ENCODE data around the gene COLEC11.

Gene COLEC11

GRCh38 chr2:3604207-3604877 lies 9.4 kb downstream of the COLEC11 start:
- no peaks in the 10 kb centered on the region for H3K79me2 ChIP-seq (ENCODE audit: insufficient read depth, low read length)
- H2AFZ ChIP-seq (ENCODE audit: low read depth, low read length, severe bottlenecking) = no peak overlapping the region
- no peaks in the 10 kb centered on the region for H4K20me1 ChIP-seq (ENCODE audit: low read depth, low read length)
- H3K4me3 ChIP-seq (ENCODE audit: insufficient read depth, low read length, poor library complexity, severe bottlenecking) = no peak overlapping the region
- no peak overlapping the region for H3K9ac ChIP-seq (ENCODE audit: low read length)
- TF ChIP-seq CTCF (IDR thresholded peaks at IDR 0.05; ENCODE audit: insufficient read depth, low read length, poor library complexity, severe bottlenecking) (no peak), EZH2phosphoT487 (conservative IDR thresholded peaks at IDR 0.05; ENCODE audit: low read length) (no peak)
- H3F3A ChIP-seq (ENCODE audit: insufficient read depth) = no peaks in the 10 kb centered on the region
- no peaks in the 10 kb centered on the region for H3K9me2 ChIP-seq (replicated peaks; ENCODE audit: insufficient read depth, low read length)
- no peaks in the 10 kb centered on the region for H3K9me3 ChIP-seq (ENCODE audit: insufficient read depth, low read length)
- no peaks in the 10 kb centered on the region for H3K27me3 ChIP-seq (ENCODE audit: low read length)
- no peaks in the 10 kb centered on the region for H3K36me3 ChIP-seq (ENCODE audit: low read length)
- no peak overlapping the region for H3K27ac ChIP-seq (ENCODE audit: low read depth, low read length)
- H3K4me2 ChIP-seq (ENCODE audit: low read depth, low read length, poor library complexity, severe bottlenecking) = peak overlapping the region; percentile 38

GRCh38 chr2:3604991-3605961 lies 10.4 kb downstream of the COLEC11 start:
- peak overlapping the region; percentile 42 for H2AFZ ChIP-seq (ENCODE audit: low read depth, low read length, severe bottlenecking)
- H3K4me3 ChIP-seq (ENCODE audit: insufficient read depth, low read length, poor library complexity, severe bottlenecking) = no peak overlapping the region
- peak overlapping the region; percentile 38 for H3K4me2 ChIP-seq (ENCODE audit: low read depth, low read length, poor library complexity, severe bottlenecking)
- H3K79me2 ChIP-seq (ENCODE audit: insufficient read depth, low read length) = no peaks in the 10 kb centered on the region
- H3K9me2 ChIP-seq (replicated peaks; ENCODE audit: insufficient read depth, low read length) = no peaks in the 10 kb centered on the region
- no peaks in the 10 kb centered on the region for H3K36me3 ChIP-seq (ENCODE audit: low read length)
- no peaks in the 10 kb centered on the region for H3K9me3 ChIP-seq (ENCODE audit: insufficient read depth, low read length)
- no peaks in the 10 kb centered on the region for H4K20me1 ChIP-seq (ENCODE audit: low read depth, low read length)
- H3F3A ChIP-seq (ENCODE audit: insufficient read depth) = no peaks in the 10 kb centered on the region
- H3K27ac ChIP-seq (ENCODE audit: low read depth, low read length) = no peak overlapping the region
- no peak overlapping the region for H3K9ac ChIP-seq (ENCODE audit: low read length)
- TF ChIP-seq EZH2phosphoT487 (conservative IDR thresholded peaks at IDR 0.05; ENCODE audit: low read length) (no peak), CTCF (IDR thresholded peaks at IDR 0.05; ENCODE audit: insufficient read depth, low read length, poor library complexity, severe bottlenecking) (no peak)
- no peaks in the 10 kb centered on the region for H3K27me3 ChIP-seq (ENCODE audit: low read length)

GRCh38 chr2:3606028-3606369 lies 11.1 kb downstream of the COLEC11 start:
- Histone ChIP-seq H3K9me3 (ENCODE audit: insufficient read depth, low read length) (no peaks in the 10 kb centered on the region), H4K20me1 (ENCODE audit: low read depth, low read length) (no peaks in the 10 kb centered on the region), H3K36me3 (ENCODE audit: low read length) (no peaks in the 10 kb centered on the region), H3F3A (ENCODE audit: insufficient read depth) (no peaks in the 10 kb centered on the region), H3K4me2 (ENCODE audit: low read depth, low read length, poor library complexity, severe bottlenecking) (no peak overlapping the region), H3K9ac (ENCODE audit: low read length) (no peak overlapping the region), H3K4me3 (ENCODE audit: insufficient read depth, low read length, poor library complexity, severe bottlenecking) (no peak overlapping the region), H2AFZ (ENCODE audit: low read depth, low read length, severe bottlenecking) (no peak overlapping the region), H3K27ac (ENCODE audit: low read depth, low read length) (no peak overlapping the region), H3K9me2 (replicated peaks; ENCODE audit: insufficient read depth, low read length) (no peaks in the 10 kb centered on the region), H3K79me2 (ENCODE audit: insufficient read depth, low read length) (no peaks in the 10 kb centered on the region), H3K27me3 (ENCODE audit: low read length) (no peaks in the 10 kb centered on the region)
- no peak for TF ChIP-seq EZH2phosphoT487 (conservative IDR thresholded peaks at IDR 0.05; ENCODE audit: low read length)
- no peak for TF ChIP-seq CTCF (IDR thresholded peaks at IDR 0.05; ENCODE audit: insufficient read depth, low read length, poor library complexity, severe bottlenecking)

Measured in SU-DHL-6 (cell line).